ENCODE data around the gene DPM3. TPM values are rescaled to one million over a fixed set of nuclear protein-coding genes. Genes with fewer than 3 reads are reported as not detected.

DPM3 gene
- total and polyA plus RNA-seq, 2 of the 4 experiments (the other 2 are of a cell fraction), result 29.0 to 129 TPM

DNA sequence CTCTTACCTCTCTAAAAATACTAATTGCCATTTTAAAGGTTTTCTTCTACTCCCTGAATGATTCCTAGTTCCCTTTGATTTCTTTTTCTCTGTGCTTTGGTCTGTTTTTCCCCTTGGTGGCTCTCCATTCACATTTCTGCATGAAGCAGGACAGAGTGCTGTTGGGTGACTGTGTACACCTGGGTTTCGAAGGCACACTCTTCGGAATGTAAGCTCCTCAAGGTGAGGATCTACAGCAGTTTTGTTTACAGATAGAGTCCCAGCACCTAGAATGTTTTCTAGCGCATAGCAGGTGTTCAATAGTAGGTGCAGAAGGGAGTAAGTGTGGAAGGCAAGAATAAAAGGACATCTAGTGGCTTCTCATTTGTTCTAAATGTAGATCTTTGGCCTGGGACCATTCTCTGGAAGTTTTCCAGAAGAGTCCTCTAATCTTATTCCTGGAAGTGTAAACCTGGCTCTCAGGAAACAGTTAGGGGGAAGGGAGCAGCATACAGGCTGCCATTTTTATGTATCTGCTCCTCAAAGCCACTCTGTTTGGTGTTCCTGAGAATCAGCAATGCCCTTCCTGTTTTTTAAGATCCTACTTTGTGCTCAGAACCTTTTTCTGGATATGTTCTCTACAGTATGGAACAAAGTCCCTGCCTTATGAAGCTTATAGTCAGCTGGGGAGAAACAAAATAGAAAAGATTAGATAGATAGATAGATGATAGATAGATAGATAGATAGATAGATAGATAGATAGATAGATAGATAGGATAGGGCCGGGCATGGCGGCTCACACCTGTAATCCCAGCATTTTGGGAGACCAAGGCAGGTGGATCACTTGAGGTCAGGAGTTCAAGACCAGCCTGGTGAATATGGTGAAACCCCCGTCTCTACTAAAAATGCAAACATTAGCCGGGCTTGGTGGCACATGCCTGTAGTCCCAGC, 35.5 kb downstream of the DPM3 start:
- Histone ChIP-seq H3K4me3 (ENCODE audit: insufficient read depth, low read depth, low read length) (no peak overlapping the region), H2BK120ac (ENCODE audit: low read depth, low read length) (no peak overlapping the region), H3K56ac (ENCODE audit: extremely low read depth, insufficient read depth, low read length) (no peak overlapping the region), H2AK5ac (ENCODE audit: low read depth, low read length) (no peak overlapping the region), H4K20me1 (ENCODE audit: insufficient read depth, low read length) (no peaks in the 10 kb centered on the region), H2AK9ac (replicated peaks; ENCODE audit: low read depth, low read length, poor library complexity) (no peak overlapping the region), H3K36me3 (ENCODE audit: control insufficient read depth, insufficient read depth, low read length) (no peaks in the 10 kb centered on the region), H3K14ac (replicated peaks; ENCODE audit: low read depth, low read length) (no peak overlapping the region), H2BK5ac (ENCODE audit: low read depth, low read length, poor library complexity, severe bottlenecking) (no peak overlapping the region), H3K4me2 (ENCODE audit: low read depth, low read length) (no peak overlapping the region), H2BK20ac (ENCODE audit: low read depth, low read length) (no peak overlapping the region), H3K9ac (ENCODE audit: low read depth, low read length) (no peak overlapping the region), H2BK15ac (ENCODE audit: low read depth, low read length) (no peak overlapping the region), H4K91ac (ENCODE audit: insufficient read depth, low read depth, low read length) (no peak overlapping the region), H3K23ac (ENCODE audit: low read depth, low read length) (no peak overlapping the region), H3K18ac (ENCODE audit: low read depth, low read length) (no peak overlapping the region), H3K4me1 (ENCODE audit: control insufficient read depth, insufficient read depth, low read length) (no peaks in the 10 kb centered on the region), H4K5ac (ENCODE audit: low read depth, low read length) (no peak overlapping the region), H3K9me1 (ENCODE audit: insufficient read depth, low read length) (no peaks in the 10 kb centered on the region), H3K4ac (ENCODE audit: low read depth, low read length) (no peak overlapping the region), H3K27ac (ENCODE audit: insufficient read depth, low read length) (no peak overlapping the region), H4K8ac (ENCODE audit: low read depth in 2 of 2, low read length in 2 of 2) (no peak overlapping the region), H3K79me1 (ENCODE audit: low read depth in 1 of 2, low read length in 2 of 2) (no peaks in the 10 kb centered on the region), H2AFZ (replicated peaks; ENCODE audit: low read length, poor library complexity) (no peak overlapping the region), H3K27me3 (ENCODE audit: control insufficient read depth, insufficient read depth, low read length) (peaks cover 41% of the 10 kb centered on the region), H3K9me3 (ENCODE audit: control insufficient read depth, insufficient read depth, low read length) (no peaks in the 10 kb centered on the region)
- WGBS, 2 experiments (ENCODE audit: extremely low coverage in 2 of 2, insufficient read length in 1 of 2), result 86% methylated on average over 3 of the region's 7 CpGs; no CpG with 5 or more reads in 1 of the 2 experiments
- POLR2A ChIA-PET (ENCODE audit: unreplicated experiment), result no interaction called here
- in situ Hi-C loops (cut with MboI; ENCODE audit: low sequenced_read_pairs), result no loop called here
- intact Hi-C loops (cut with micrococcal nuclease), result no loop called here
- CTCF ChIA-PET, result interaction anchor here (1.3 kb wide), 1 partner anchor 13 kb away, joined by 4 read pairs; no protein-coding TSS in a partner anchor
- DNase-seq (no peak), ATAC-seq (ENCODE audit: low read depth) (no peak)
- no TSS peak for BruUV-seq (replicated peaks)
- dilution Hi-C loops (cut with HindIII; ENCODE audit: low sequenced_read_pairs, unreplicated experiment), result no loop called here
- TF ChIP-seq RCOR1 (IDR thresholded peaks at IDR 0.05; ENCODE audit: insufficient replicate concordance, low read length) (no peak), FOS (IDR thresholded peaks at IDR 0.05; ENCODE audit: low read depth, low read length) (no peak), MXI1 (IDR thresholded peaks at IDR 0.05; ENCODE audit: borderline replicate concordance, low read depth, low read length) (no peak), RAD21 (IDR thresholded peaks at IDR 0.05; ENCODE audit: low read length) (no peak), RFX5 (IDR thresholded peaks at IDR 0.05; ENCODE audit: low read depth, low read length) (no peak), NFE2L2 (IDR thresholded peaks at IDR 0.05; ENCODE audit: low read depth, low read length) (no peak), CEBPB (IDR thresholded peaks at IDR 0.05; ENCODE audit: low read depth, low read length) (no peak), MAFK (IDR thresholded peaks at IDR 0.05; ENCODE audit: low read depth, low read length) (no peak), CHD1 (IDR thresholded peaks at IDR 0.05; ENCODE audit: low read depth, low read length) (no peak), BHLHE40 (IDR thresholded peaks at IDR 0.05; ENCODE audit: low read depth, low read length) (no peak), MAZ (IDR thresholded peaks at IDR 0.05; ENCODE audit: borderline replicate concordance, low read depth, low read length) (no peak), POLR2A (IDR thresholded peaks at IDR 0.05; ENCODE audit: low read depth, low read length) (no peak)
- TF ChIP-seq, protein P1, sequence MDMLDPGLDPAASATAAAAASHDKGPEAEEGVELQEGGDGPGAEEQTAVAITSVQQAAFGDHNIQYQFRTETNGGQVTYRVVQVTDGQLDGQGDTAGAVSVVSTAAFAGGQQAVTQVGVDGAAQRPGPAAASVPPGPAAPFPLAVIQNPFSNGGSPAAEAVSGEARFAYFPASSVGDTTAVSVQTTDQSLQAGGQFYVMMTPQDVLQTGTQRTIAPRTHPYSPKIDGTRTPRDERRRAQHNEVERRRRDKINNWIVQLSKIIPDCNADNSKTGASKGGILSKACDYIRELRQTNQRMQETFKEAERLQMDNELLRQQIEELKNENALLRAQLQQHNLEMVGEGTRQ (IDR thresholded peaks at IDR 0.05; ENCODE audit: low read depth, low read length), result no peak
- TF ChIP-seq, protein P2, sequence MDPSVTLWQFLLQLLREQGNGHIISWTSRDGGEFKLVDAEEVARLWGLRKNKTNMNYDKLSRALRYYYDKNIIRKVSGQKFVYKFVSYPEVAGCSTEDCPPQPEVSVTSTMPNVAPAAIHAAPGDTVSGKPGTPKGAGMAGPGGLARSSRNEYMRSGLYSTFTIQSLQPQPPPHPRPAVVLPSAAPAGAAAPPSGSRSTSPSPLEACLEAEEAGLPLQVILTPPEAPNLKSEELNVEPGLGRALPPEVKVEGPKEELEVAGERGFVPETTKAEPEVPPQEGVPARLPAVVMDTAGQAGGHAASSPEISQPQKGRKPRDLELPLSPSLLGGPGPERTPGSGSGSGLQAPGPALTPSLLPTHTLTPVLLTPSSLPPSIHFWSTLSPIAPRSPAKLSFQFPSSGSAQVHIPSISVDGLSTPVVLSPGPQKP (IDR thresholded peaks at IDR 0.05; ENCODE audit: borderline replicate concordance, low read depth, low read length), result no peak
- TF ChIP-seq, protein P3, sequence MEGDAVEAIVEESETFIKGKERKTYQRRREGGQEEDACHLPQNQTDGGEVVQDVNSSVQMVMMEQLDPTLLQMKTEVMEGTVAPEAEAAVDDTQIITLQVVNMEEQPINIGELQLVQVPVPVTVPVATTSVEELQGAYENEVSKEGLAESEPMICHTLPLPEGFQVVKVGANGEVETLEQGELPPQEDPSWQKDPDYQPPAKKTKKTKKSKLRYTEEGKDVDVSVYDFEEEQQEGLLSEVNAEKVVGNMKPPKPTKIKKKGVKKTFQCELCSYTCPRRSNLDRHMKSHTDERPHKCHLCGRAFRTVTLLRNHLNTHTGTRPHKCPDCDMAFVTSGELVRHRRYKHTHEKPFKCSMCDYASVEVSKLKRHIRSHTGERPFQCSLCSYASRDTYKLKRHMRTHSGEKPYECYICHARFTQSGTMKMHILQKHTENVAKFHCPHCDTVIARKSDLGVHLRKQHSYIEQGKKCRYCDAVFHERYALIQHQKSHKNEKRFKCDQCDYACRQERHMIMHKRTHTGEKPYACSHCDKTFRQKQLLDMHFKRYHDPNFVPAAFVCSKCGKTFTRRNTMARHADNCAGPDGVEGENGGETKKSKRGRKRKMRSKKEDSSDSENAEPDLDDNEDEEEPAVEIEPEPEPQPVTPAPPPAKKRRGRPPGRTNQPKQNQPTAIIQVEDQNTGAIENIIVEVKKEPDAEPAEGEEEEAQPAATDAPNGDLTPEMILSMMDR (conservative IDR thresholded peaks at IDR 0.05; ENCODE audit: low read depth, low read length), result no peak
